GM10248 (cell line): ENCODE measurements around the gene TGM2.

Experiments
- CTCF ChIA-PET: fragments of 300-600 bp; sonication (Branson Sonifier 250); formaldehyde crosslinking; extraction: SDS; loops from one replicate; lab custom pipeline; 2021; ENCODE audit warnings: antibody characterized with exemption; lab: Yijun Ruan, JAX
- POLR2A ChIA-PET: fragments of 350-650 bp; sonication (Branson Sonifier 250); formaldehyde crosslinking; extraction: SDS; loops from one replicate; lab custom pipeline; 2020; ENCODE audit warnings: antibody characterized with exemption; lab: Yijun Ruan, JAX
- DNase-seq: peaks from one replicate; pipeline ENCODE4 v3.0.0; 2012; ENCODE audit errors: extremely low spot score
- TF ChIP-seq, protein P1 (sequence below): IDR thresholded peaks from 2 replicates; pipeline ENCODE4 v1.5.1; 2012; ENCODE audit warnings: mild to moderate bottlenecking, low read depth; ENCODE audit errors: extremely low read depth, missing control alignments, control extremely low read depth

Gene TGM2

GRCh38 chr20:38082894-38083293, 82.2 kb downstream of the TGM2 start:
- POLR2A ChIA-PET, result no interaction called here
- TF ChIP-seq, protein P1, sequence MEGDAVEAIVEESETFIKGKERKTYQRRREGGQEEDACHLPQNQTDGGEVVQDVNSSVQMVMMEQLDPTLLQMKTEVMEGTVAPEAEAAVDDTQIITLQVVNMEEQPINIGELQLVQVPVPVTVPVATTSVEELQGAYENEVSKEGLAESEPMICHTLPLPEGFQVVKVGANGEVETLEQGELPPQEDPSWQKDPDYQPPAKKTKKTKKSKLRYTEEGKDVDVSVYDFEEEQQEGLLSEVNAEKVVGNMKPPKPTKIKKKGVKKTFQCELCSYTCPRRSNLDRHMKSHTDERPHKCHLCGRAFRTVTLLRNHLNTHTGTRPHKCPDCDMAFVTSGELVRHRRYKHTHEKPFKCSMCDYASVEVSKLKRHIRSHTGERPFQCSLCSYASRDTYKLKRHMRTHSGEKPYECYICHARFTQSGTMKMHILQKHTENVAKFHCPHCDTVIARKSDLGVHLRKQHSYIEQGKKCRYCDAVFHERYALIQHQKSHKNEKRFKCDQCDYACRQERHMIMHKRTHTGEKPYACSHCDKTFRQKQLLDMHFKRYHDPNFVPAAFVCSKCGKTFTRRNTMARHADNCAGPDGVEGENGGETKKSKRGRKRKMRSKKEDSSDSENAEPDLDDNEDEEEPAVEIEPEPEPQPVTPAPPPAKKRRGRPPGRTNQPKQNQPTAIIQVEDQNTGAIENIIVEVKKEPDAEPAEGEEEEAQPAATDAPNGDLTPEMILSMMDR, result no peak
- CTCF ChIA-PET, result interaction anchor here (1.2 to 15.4 kb wide), 5 partner anchors 9 to 185 kb away, joined by 3 to 144 read pairs (median 4); no protein-coding TSS in a partner anchor
- DNase-seq, result no peak

DNA sequence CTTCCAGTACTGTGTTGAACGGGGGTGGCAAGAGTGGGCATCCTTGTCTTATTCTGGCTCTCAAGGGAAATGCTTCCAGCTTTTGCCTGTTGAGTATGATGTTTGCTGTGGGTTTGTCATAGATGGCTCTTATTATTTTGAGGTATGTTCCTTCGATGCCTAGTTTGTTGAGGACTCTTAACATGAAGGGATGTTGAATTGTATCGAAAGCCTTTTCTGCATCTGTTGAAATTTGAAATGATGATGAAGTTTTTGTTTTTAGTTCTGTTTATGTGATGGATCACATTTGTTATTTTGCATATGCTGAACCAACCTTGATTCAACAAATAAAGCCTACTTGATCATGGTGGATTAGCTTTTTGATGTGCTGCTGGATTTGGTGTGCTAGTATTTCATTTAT, 83.5 kb downstream of the TGM2 start:
- CTCF ChIA-PET, result interaction anchor here (1.3 to 15.4 kb wide), 2 partner anchors 7 to 18 kb away, joined by 5 to 144 read pairs; no protein-coding TSS in a partner anchor
- POLR2A ChIA-PET, result no interaction called here

GRCh38 chr20:38079353-38079752, 85.7 kb downstream of the TGM2 start:
- no peak for DNase-seq
- TF ChIP-seq, protein P1, result no peak
- ChIA-PET CTCF (interaction anchor here (0.9 to 8.8 kb wide), 6 partner anchors 10 to 143 kb away, joined by 4 to 103 read pairs (median 6); no protein-coding TSS in a partner anchor), POLR2A (no interaction called here)

More for the DNA sequence above, 83.5 kb downstream of the TGM2 start:
- no peak for DNase-seq
- TF ChIP-seq, protein P1, result no peak

- TF ChIP-seq, protein P1, result no peak
- ChIA-PET CTCF (interaction anchor here (0.8 to 8.8 kb wide), 6 partner anchors 11 to 145 kb away, joined by 3 to 130 read pairs (median 4); no protein-coding TSS in a partner anchor), POLR2A (no interaction called here)
- no peak for DNase-seq
Measured at GRCh38 chr20:38078084-38078483, 87.0 kb downstream of the TGM2 start.
